Ishikawa (cell line): ENCODE data around the gene MTCH2.

ENCODE experiments used
- CEBPB ChIP-seq: IDR thresholded peaks from 2 replicates; pipeline ENCODE4 v1.6.1; 2012
- CREB1 ChIP-seq: IDR thresholded peaks from 2 replicates; pipeline ENCODE4 v1.6.1; 2012; ENCODE audit warnings: low read depth
- EGR1 ChIP-seq: IDR thresholded peaks from 2 replicates; pipeline ENCODE4 v1.6.1; 2012
- EP300 ChIP-seq: IDR thresholded peaks from 2 replicates; pipeline ENCODE4 v1.6.1; 2012; ENCODE audit warnings: borderline replicate concordance
- FOXM1 ChIP-seq: IDR thresholded peaks from 2 replicates; pipeline ENCODE4 v1.6.1; 2012; ENCODE audit warnings: low read depth, borderline replicate concordance
- NFIC ChIP-seq: IDR thresholded peaks from 2 replicates; pipeline ENCODE4 v1.6.1; 2012
- RAD21 ChIP-seq: IDR thresholded peaks from 2 replicates; pipeline ENCODE4 v1.6.1; 2012; ENCODE audit warnings: low read depth
- TAF1 ChIP-seq: IDR thresholded peaks from 2 replicates; pipeline ENCODE4 v1.6.1; 2012; ENCODE audit warnings: low read depth, mild to moderate bottlenecking
- TCF12 ChIP-seq: IDR thresholded peaks from 2 replicates; pipeline ENCODE4 v1.6.1; 2012; ENCODE audit warnings: low read depth
- TEAD4 ChIP-seq: IDR thresholded peaks from 2 replicates; pipeline ENCODE4 v1.6.1; 2012
- YY1 ChIP-seq: IDR thresholded peaks from 2 replicates; pipeline ENCODE4 v1.6.1; 2012; ENCODE audit warnings: low read depth
- ZBTB7A ChIP-seq: IDR thresholded peaks from 2 replicates; pipeline ENCODE4 v1.6.1; 2012; ENCODE audit warnings: low read depth
- TF ChIP-seq, protein P1 (sequence below): IDR thresholded peaks from 2 replicates; pipeline ENCODE4 v1.6.1; 2012
- TF ChIP-seq, protein P2 (sequence below): IDR thresholded peaks from 2 replicates; pipeline ENCODE4 v1.6.1; 2012; ENCODE audit warnings: low read depth, mild to moderate bottlenecking
- TF ChIP-seq, protein P3 (sequence below): IDR thresholded peaks from 2 replicates; pipeline ENCODE4 v1.6.1; 2012

The MTCH2 gene

DNA sequence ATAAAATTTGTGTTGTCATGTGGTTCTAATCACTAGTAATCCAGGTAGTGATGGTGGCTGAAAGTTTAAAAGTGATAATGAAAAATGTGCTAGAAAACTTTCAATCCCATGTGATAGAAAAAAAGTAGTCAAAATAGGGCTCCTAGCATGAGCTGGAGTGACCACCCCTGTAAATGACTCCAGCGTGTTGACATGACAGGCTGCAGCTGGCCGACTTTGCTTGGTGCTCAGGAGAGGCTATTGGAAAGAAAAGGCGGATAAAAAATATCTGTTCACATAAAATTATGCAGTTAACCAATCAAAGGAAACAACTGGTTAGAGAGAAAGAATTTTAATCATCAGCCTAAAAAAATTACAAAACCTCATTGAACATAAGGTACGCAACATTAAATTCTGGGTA is 16.9 kb upstream of the MTCH2 start:
- TF ChIP-seq, protein P1, sequence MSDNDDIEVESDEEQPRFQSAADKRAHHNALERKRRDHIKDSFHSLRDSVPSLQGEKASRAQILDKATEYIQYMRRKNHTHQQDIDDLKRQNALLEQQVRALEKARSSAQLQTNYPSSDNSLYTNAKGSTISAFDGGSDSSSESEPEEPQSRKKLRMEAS = no peak
- TF ChIP-seq TAF1 (no peak), TEAD4 (no peak), ZBTB7A (no peak), YY1 (no peak), CREB1 (no peak), FOXM1 (no peak), NFIC (no peak), EP300 (no peak), TCF12 (no peak)
- TF ChIP-seq, protein P2, sequence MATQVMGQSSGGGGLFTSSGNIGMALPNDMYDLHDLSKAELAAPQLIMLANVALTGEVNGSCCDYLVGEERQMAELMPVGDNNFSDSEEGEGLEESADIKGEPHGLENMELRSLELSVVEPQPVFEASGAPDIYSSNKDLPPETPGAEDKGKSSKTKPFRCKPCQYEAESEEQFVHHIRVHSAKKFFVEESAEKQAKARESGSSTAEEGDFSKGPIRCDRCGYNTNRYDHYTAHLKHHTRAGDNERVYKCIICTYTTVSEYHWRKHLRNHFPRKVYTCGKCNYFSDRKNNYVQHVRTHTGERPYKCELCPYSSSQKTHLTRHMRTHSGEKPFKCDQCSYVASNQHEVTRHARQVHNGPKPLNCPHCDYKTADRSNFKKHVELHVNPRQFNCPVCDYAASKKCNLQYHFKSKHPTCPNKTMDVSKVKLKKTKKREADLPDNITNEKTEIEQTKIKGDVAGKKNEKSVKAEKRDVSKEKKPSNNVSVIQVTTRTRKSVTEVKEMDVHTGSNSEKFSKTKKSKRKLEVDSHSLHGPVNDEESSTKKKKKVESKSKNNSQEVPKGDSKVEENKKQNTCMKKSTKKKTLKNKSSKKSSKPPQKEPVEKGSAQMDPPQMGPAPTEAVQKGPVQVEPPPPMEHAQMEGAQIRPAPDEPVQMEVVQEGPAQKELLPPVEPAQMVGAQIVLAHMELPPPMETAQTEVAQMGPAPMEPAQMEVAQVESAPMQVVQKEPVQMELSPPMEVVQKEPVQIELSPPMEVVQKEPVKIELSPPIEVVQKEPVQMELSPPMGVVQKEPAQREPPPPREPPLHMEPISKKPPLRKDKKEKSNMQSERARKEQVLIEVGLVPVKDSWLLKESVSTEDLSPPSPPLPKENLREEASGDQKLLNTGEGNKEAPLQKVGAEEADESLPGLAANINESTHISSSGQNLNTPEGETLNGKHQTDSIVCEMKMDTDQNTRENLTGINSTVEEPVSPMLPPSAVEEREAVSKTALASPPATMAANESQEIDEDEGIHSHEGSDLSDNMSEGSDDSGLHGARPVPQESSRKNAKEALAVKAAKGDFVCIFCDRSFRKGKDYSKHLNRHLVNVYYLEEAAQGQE = no peak

DNA sequence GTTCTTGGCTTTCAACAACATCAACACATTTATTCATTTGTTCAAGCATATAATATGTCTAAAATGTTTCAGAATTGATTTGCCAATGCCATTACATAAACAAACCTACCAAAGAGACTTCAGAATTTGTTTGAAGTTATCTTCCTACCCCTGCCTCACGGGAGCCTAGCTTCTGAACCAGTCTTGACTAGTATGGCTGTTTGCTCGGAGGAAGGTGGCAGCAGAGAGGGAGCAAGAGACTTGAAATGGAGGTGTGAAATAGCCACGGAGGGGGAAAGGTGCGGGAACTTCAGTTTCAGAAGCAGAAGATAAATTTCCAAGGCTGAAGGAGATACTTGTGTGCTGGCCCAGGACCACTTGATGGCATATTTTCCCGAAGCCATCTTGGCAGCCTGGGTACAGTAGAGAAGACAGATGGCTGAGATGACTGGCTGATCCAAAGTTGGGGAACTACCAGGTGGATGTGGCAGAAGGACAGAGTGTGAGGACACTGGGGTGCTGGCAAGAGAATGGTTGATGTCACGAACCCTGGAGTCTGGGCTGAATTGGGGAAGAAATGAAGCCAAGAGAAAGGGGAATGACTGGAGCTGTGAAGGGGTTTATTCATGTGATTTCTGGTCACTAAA is 14.0 kb upstream of the MTCH2 start:
- TF ChIP-seq YY1 (no peak), TEAD4 (no peak), NFIC (no peak), CEBPB (no peak), EP300 (no peak), CREB1 (no peak), RAD21 (no peak), TCF12 (no peak), ZBTB7A (no peak), EGR1 (no peak), FOXM1 (no peak), TAF1 (no peak)
- TF ChIP-seq, protein P3, sequence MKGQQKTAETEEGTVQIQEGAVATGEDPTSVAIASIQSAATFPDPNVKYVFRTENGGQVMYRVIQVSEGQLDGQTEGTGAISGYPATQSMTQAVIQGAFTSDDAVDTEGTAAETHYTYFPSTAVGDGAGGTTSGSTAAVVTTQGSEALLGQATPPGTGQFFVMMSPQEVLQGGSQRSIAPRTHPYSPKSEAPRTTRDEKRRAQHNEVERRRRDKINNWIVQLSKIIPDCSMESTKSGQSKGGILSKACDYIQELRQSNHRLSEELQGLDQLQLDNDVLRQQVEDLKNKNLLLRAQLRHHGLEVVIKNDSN = no peak
- TF ChIP-seq, protein P2 = no peak
- TF ChIP-seq, protein P1 = no peak

DNA sequence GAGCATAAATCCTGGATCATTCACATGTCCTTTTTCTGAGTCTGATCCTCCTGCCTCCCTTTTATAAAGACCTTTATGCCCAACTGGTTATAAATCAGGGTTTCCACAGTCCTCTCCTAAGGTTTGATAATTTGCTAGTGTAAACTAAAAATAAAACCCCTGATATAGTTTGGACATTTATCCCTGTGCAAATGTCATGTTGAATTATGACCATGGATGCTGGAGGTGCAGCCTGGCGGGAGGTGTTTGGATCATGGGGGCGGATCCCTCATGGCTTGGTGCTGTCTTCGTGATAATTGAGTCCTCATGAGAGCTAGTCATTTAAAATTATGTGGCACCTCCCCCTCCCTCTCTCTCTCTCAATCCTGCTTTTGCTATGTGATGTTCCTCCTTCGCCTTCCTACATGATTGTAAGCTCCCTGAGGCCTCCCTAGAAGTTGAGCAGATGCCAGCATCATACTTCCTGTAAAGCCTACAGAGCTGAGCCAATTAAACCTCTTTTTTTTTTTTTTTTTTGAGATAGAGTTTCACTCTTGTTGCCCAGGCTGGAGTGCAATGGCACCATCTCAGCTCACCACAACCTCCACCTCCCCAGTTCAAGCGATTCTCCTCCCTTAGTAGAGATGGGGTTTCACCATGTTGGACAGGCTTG is 9.6 kb upstream of the MTCH2 start:
- TF ChIP-seq, protein P3 = 0 out of 2 replicates have a peak, but pooled peaks have one; percentile 11
- TF ChIP-seq YY1 = no peak
- TF ChIP-seq NFIC = no peak
- no peak for TF ChIP-seq TCF12
- TF ChIP-seq TAF1 = no peak

DNA sequence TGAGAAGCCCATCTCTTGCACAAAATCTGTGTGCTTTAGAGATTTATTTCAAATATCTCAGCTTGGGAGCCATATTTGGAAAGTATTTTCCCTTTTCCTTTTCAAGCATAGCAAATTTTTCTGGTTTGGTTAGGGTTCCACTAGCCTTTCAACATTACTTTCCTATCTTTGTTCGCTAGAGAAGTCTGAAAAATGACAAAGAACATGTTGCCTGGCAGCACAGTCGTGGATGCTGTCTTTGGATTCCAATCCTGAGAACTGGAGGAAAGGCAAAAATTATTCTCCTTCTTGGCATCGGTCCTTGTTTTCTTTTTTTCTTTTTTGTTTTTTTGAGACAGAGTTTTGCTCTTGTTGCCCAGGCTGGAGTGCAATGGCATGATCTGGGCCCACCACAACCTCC is 6.9 kb upstream of the MTCH2 start:
- TF ChIP-seq CREB1 (no peak), NFIC (no peak), CEBPB (no peak), ZBTB7A (no peak), EP300 (no peak), RAD21 (no peak)
- TF ChIP-seq, protein P2 = no peak
